NK-92 (cell line): ENCODE measurements around the gene CAMTA1.

Source experiments
- DNase-seq: peaks from one replicate; lab custom pipeline; 2025; ENCODE audit not compliant: unreplicated experiment; lab: John Stamatoyannopoulos, UW

The CAMTA1 gene

DNA sequence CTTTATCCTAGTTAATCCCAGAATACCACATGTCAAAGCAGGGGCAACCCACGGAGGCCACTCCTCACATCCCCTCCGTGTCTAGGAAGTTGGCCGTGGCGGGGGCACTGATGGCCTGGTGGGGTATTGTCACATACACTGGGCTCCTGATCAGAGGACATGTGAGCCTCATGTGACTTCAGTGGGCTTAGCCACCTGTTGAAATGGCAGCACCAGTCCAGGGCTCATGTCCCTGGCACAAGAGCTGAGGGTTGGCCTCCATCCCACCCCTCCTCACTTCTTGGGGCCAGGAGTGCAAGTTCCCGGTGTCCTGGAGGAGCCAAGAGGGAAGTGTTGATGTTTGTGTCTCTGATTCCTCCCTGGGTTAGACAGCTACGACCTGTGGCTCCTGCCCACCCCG lies 313.4 kb downstream of the CAMTA1 start:
- no peak for DNase-seq

DNA sequence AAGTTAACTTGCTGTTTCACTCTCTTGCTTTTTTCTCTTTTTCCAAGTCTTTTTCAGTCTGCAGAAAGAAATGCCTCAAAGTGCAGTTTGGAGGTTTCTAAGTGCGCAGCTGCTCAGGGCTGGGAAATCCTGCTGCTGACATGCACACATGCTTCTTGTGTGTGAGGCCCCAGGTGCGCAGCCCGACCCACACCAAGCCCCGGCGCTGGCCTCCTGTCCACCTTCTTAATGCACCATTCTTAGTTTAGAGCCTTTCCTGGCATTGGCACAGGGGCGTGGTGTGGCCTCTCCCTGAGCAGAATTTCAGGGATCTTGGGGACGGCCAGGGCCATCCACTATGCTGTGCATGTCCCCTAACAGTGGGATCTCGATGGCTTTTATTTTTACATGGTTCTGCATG lies 315.2 kb downstream of the CAMTA1 start:
- DNase-seq: no peak

DNA sequence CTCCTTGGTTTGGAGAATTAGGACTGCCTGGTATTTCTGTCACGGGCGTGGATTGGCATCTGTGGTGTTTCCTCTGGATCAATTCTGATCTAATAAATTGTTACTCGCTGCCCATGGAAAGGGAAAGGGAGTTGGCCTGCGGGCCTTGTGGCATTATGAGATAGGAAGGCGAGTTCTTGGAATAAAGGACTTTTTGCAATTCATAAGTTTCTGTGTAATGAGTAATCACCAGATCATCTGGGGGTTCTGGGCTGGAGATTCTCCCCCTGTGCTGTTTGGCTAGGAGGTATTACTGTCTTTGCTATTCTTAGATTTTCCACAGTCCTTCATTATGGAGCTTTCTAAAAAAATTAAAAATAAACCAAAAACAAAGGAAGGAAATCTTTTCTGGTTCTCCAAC lies 315.9 kb downstream of the CAMTA1 start:
- DNase-seq: no peak

DNA sequence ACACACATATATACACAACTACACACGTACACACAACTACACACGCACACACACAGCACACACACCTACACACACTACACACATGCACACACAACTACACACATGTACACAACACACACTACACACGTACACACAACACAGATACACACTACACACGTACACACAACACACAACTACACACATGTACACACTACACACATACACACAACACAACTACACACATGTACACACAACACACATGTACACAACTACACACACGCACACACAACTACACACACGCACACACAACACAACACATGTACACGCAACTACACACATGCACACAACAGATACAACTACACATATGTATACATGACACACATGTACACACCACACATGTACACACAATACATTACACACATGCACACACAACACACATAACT lies 318.1 kb downstream of the CAMTA1 start:
- DNase-seq: no peak

DNA sequence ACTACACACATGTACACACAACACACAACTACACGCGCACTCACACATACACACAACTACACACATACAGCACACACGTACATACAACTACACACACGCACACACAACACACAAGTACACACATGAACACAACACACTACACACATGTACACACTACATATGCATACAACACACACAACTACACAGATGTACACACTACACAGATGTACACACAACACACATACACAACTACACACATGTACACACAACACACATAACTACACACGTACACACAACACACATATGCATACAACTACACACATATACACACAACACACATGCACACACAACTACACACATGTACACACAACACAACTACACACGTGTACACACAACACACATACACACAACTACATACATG lies 318.6 kb downstream of the CAMTA1 start:
- no peak for DNase-seq

DNA sequence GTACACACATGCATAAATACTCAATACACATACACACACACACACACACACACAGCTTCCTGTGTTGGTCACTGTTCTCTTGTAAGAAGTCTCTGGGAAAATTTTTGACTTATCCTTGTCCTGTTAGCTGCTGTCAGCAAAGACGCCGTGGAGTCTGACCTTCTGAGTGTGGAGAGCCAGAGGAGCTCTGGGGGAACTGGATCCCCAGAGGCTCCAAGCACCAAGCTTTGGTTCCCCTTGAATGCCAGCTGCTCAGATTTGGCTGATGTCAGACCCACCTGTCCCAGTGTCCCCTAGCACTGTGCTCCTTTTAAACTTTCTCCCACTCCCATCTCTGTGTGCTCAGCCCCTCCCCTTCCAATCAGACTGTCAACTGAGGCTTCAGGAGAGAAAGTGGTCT lies 319.1 kb downstream of the CAMTA1 start:
- DNase-seq: no peak

DNA sequence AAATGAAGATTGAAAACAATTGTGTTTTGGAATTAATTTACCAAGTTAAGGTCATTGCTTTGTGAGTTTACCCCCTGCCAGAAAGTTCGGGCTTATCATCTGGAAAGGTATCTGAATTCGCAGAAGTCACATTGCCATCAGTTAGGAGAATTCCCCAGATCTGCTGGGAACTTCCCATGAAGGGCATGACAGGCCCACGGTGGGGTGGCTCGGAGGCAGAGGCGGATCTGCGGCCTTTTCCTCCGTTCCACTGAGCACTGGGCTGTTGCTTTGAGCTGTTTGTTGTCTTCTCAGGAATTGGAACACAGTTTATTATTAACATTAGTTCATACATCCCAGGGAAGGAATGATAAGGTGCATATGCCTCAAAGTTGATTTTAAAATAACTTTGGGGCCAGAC lies 320.0 kb downstream of the CAMTA1 start:
- no peak for DNase-seq

DNA sequence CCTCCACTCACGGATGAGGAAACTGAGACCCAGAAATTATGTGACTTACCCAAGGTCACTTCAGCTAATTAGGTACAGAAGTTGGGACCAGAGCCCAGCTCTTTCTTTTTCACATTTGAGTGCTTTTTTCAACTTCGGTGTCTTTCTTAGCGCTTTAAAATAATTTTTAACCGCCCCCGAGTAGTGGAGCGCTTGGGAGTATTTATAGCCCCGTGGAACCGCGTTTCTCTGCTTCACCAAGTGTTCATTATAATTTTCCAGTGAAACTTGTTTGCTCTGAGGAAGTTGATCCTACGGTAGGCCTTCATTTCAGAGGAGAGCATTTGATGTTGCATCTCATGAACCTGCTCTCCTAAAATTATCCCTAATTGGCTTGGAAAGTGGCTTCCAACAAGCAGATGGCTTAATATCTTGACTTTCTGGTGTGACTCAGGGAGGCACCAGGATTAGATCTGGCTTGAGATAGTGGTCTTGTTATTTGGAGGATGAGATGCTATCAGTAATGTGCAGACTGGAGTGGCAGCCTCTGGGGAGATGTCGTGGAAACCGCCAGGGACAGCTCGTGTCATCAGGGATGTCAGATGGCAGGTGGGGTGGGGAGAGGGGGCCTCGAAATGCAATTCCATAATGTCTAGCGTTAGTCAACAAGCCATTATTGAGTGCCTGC lies 321.3 kb downstream of the CAMTA1 start:
- DNase-seq: no peak

DNA sequence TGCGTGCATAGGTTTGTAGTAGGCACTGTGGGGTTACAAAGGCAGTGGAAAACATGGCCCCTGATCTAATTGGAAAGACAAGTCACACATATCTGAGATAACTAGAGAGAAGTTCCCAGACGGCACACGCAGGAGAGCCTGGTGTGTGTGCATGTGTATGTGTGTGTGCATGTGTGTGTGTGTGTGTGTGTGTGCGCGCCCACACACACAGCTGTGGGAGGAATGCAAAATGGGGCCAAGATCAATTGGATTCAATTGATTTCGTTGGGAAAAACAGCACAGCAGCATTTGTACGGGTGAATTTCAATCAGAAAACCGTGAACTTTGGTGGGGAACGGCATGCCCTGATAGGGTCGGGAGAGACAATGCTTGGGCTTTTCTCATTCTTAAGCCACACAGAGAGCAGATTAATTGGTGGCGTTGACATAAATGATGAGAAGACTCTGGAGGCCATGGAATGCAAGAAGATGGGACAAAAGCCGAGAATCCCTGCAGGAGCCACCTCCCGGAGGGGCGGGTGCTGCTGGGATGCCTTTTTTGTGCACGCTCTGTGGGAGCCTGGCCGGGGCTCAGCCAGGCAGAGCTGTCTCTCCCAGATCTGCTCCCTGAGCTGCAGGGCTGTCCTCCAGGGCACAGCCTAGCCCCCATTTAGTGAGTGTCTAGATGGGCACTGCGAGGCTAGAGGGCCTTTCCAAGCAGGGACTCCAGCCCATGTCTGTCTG lies 322.0 kb downstream of the CAMTA1 start:
- no peak for DNase-seq

DNA sequence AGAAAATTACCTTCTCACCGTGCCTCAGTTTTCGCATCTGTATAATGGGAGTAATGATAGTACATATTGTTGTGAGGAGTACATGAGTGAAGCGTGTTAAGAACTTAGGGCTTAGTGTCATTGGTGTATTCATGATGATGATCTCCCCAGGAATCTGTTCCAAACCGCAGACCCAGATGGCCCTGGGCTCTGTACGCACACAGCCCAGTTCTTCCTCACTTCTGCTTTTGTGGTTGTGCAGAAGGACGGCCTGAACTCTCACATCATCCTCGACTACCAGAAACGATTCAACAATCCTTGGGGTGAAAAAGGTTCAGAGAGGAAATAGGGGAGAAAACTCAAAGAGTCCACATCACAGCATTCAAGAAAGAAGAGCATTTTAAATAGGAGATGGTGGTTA lies 323.0 kb downstream of the CAMTA1 start:
- no peak for DNase-seq

DNA sequence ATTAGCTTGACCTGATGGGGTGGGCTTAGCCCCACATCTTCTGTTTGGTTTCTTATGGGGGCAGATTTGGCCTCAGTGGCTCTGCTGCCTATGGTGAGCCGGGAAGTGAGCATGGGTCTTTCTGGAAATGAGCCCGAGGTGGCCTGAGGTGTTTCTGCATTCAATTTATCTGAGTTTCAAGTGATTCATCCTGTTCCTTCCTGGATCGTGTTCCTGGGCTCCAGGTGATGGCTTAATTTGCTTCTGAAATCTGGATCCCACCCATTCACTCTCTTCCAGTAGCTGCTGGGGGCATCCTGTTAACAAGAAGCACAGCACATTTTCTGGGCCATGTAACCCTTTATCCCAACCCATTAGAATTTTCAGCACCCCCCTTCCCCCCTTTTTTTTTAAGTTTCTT lies 324.6 kb downstream of the CAMTA1 start:
- no peak for DNase-seq

DNA sequence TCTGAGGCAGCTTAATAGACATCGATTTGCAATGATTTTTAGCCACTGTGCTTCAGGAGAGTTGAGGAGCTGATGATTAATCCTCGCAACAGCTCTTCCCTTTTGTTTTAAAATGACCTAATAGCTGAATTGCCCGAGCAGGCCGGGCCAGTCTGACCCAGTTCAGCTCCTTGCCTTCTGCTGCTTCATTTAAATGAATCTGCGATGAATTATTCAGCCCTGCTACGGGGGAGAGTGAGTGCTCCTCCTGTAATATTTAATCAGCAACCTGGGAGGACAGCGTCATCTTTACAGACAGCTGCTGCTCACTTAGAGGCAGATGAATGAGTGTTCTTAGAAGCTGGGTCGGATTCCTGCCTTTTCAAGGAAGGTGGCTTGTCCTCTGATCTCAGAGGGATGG lies 325.1 kb downstream of the CAMTA1 start:
- DNase-seq: no peak

DNA sequence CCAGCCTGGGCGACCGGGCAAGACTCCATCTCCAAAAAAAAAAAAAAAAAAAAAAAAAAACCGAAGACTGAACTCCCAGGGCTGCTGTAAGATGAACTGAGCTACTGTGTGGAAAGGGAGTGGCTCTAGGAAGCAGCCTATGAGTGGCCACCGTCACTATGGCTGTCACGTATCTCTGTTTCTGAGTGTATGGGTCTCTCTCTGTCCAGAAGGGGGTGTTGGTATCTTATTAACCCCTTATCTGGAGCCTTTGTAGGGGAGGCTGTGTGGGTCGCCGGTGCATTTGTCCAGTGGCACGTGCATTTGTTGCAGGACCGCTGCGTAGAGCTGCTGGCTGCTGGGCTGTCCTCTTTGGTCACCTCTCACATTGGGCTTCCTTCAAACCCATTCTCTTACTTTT lies 326.6 kb downstream of the CAMTA1 start:
- DNase-seq: no peak

DNA sequence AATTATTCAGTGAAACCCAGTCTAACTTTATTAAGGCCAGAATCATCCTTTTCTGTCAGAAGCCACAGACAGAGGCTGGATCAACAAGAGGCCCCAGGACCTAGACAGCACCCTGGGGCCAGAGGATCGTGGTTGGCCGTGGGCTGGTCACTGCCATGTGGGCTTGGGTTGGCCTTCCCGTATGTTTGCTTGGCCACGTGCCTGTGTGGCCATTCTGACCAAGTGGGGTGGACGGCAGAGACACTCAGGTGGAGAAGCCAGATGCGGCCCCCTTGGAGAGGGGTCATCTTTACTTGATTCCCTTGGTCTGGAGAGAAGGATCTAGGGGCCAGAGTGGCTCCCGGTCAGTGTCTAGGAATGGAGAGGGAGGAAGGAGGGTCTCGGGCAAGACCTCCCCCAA lies 327.9 kb downstream of the CAMTA1 start:
- no peak for DNase-seq

DNA sequence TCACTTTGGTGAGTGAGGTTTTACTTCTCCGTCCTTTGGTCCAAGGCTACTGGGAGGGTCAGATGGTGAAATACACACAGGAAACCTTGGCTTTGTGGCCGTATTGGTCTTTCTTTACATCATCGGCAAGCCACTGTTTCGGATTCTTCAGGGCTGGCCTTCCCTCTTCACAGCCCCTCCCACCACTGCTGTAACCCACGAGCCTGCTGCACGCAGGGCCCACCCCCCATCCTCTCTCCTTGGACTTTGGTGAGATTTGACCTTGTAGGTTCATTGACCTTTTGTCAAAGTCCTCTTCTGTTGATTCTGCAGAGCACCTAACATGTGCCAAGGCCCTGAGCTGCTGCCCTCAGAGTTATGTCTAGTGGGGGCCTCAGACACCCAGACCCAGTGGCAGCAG lies 328.6 kb downstream of the CAMTA1 start:
- DNase-seq: no peak

DNA sequence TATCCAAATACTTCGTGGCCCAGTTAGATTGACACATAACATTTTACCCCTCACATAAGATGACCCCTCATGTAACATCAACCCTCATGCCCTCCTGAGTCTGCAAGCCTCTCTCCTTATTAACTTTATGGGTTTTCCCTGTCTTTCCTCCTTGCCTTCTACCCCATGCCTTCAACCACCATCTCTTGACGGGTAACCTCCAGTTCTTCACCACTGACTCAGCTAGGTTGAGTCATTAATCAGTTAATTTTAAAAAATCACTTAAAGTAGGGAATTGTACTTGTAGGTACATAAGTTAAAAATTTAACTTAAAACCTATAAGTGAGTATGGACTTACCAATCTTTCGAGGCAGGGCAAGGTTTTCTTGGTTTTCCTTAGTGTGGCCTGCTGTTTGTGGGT lies 330.7 kb downstream of the CAMTA1 start:
- no peak for DNase-seq

DNA sequence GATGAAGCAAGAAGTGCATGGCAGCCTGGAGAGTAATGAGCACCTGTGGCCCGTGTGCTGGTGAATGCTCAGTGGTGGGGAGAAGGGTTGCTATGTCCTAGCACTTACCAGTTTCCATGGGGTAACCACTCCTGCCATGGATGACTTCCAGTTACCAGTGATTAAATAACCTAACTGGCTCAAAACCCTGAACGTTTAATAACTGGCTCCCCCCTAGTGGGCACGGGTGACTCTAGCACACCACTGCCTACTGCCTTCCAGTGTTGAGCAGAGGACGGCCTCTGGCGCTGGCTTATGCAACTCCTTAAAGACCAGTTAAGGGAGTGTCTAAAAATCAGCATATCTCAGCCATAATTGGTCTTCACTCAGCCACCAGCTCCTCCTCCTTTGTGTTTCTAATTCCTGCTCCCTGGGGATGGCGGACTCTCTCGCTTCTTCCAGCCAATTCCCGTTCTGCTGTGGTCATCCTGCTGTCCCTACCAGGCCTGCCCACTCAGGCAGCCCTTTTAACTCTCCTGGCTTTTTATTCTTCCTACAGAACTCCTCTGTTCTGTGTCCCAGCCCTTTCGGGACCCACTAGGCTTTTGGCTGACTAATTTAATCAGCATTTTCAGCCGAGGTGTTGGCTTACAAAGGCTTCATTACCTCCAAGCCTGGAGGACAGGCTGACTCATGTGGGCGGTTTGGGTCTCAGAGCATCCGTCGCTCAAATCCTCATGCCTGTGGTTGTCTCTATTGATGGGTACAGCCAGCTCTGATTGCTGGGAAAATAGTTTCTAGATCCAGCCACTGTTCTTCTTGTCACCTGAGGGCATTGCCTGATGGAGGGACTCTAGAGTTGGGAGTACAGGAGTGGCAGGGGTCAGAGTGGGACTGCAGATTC lies 332.4 kb downstream of the CAMTA1 start:
- DNase-seq: no peak

DNA sequence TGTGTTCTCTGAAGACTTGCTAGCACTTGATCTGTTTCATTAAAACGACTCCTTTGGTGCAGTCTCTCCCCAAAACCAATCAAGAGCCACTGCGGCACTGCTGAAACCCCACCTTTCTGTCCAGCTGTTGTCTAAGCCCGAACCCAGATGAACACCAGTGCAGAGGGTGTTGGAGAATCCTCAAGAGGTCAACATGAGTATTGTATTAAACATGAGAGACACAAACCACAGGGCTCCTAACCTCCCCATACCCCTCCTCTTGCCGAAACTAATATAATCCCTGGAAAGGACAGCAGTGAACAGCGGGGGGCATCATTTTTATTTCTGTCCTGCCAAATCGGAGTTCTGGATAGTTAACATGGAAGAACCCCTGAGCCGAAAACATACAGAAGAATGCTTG lies 333.9 kb downstream of the CAMTA1 start:
- no peak for DNase-seq

DNA sequence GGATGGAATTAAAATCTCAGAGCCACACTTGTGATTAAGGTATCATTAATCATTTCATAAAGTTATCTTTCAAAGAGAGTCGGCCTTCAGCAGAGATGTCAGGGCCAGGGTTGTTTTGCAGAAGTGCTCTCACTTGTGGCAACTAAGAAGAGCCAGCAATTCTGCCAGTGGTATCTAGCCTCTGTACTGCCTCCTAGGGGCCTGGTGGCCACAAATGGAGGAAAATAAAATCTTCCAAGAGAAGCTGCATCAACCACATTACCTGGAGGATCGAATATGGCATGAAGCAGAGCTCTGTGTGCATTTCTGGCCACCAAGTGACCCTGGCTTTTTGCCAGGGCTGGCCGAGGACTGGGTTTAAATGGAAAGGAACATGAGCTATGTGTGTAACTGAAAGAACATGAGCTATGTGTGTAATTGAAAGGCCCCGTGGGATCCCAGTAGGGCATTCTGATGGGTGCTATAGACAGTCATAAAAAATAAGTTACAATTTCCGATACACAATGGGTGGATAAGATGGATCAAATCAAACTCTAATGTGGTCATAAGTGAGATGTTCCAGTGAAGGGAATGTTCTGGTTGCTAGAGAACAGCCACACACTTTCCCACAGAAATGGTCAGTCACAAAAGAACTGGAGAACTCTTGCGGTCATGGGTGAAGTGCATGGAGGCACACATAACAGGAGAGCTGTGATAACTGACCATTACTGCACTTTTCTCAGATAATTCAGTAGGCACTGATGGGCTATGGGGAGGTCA lies 335.8 kb downstream of the CAMTA1 start:
- DNase-seq: no peak

DNA sequence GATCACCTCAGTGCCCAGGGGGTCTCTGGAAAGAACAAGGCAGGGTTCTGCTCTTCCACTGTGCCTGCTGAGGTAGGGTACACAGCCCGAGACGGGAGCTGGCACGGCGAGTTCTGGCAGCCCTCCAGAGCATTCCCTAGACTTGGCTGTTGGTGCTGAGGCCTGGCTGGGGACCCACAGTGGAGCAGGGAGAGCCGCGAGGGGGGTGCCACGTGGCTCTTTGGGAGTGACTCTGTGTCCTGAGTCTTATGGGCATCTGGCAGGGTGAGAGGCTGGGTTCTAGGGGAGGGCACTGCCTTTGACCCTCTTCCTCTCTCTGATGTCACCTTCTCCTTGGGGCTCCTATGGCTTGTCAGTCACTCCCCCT lies 336.4 kb downstream of the CAMTA1 start:
- DNase-seq: no peak

DNA sequence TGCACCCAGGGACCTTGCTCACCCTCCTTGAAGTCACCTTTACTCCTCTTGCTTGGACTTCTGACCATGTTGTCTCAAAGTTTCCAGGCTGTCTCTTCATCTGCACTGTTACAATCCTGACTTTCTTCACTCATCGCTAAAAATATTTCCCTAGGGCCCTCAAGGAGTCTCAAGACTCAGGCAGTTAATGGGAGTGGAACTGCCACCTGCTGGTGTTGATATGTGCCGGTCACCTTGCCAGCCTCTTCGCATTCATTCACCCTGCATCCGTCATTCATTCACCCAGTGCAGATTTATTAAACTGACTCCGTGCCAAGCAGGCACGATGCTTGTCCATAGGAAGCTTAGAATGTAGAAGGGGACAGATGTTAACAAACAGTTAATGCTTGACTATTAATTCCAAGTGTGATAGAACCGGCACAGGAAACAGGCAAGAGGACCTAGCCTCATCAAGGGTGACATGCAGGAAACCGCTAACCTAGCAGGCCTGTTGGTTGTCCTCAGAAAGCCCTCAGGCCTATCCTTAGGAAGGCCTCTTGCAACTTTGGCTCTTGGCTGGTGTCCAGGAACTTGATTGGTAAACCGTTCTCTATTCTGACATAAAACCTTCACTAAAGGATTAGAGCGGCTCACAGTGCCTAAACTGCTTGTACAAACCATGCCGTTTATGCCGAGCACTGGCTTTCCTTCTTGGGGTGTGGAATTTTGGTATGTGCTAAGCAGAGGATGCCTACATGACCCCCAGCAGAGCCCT lies 342.2 kb downstream of the CAMTA1 start:
- no peak for DNase-seq
